GM04504 (cell line): ENCODE data around the gene NEMF.
"Not testable (repeated sequence)": the region's sequence is repeated elsewhere in the genome, so short reads cannot be mapped to it uniquely, and the experiment has no call there.

Experiments used
- DNase-seq: peaks from one replicate; pipeline ENCODE4 v3.0.0-alpha.2; 2012; ENCODE audit warnings: low read depth

NEMF gene

GRCh38 chr14:49745191-49745590, 107.4 kb downstream of the NEMF start:
- no peak for DNase-seq

- not testable (repeated sequence) for DNase-seq
Observed at GRCh38 chr14:49735669-49736068, 116.9 kb downstream of the NEMF start.

DNA sequence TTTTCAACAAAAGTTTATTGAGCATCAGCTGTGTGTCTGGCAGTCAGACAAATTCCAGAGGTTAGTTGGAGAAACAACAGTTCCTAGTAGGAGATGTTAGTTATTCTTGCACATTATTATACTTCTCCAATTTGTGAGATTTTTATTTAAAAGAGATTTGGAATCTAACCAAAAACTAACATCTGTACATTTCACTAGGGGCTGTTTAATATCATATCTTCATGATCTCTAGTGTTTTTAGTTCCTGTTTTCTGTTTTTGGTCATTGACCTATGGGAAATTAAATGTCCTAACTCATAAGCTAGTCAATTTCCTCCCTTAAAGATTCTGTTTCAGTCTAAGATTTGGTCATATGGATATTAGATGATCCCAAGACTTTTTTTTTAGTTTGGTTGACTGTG, 118.8 kb downstream of the NEMF start:
- DNase-seq = no peak

- no peak for DNase-seq
Observed at GRCh38 chr14:49732896-49733295, 119.7 kb downstream of the NEMF start.
